Neural cell (in vitro differentiated cells): ENCODE data around the gene SYP. TPM values are rescaled to one million over a fixed set of nuclear protein-coding genes. Genes with fewer than 3 reads are reported as not detected.

Experiments used
- H2AFZ ChIP-seq: fragments of 200-600, 300-800 bp; sonication (generic), shearing (Covaris generic); 2 replicates; pipeline ENCODE4 v1.6.0; 2014; ENCODE audit warnings: low read depth, mild to moderate bottlenecking, antibody characterized with exemption, low read length, moderate library complexity
- H3F3A ChIP-seq: fragments of 200-600 bp; shearing (Covaris generic); 2 replicates; pipeline ENCODE4 v1.6.1; 2016; ENCODE audit warnings: mild to moderate bottlenecking, moderate library complexity, mixed read lengths, antibody characterized with exemption, low read length; ENCODE audit not compliant: insufficient read depth, poor library complexity, severe bottlenecking
- H3K27ac ChIP-seq: fragments of 200-600, 300-800 bp; sonication (generic), shearing (Covaris generic); 2 replicates; pipeline ENCODE4 v1.5.1; 2014; ENCODE audit warnings: mild to moderate bottlenecking, low read length, moderate library complexity
- H3K27me3 ChIP-seq: fragments of 300-800, 200-600 bp; sonication (generic), shearing (Covaris generic); 2 replicates; pipeline ENCODE4 v1.6.0; 2014; ENCODE audit warnings: mild to moderate bottlenecking, low read depth, low read length, moderate library complexity; ENCODE audit not compliant: insufficient read depth
- H3K36me3 ChIP-seq: fragments of 300-800, 200-600 bp; sonication (generic), shearing (Covaris generic); 2 replicates; pipeline ENCODE4 v1.5.1; 2014; ENCODE audit warnings: mild to moderate bottlenecking, antibody characterized with exemption, low read length, moderate library complexity; ENCODE audit not compliant: insufficient read depth
- H3K4me2 ChIP-seq: fragments of 300-800, 200-600 bp; sonication (generic), shearing (Covaris generic); 2 replicates; pipeline ENCODE4 v1.6.0; 2014; ENCODE audit warnings: mild to moderate bottlenecking, low read length
- H3K4me3 ChIP-seq: fragments of 300-800, 200-600 bp; sonication (generic), shearing (Covaris generic); 2 replicates; pipeline ENCODE4 v1.5.1; 2014; ENCODE audit warnings: mild to moderate bottlenecking, low read length, moderate library complexity
- H3K79me2 ChIP-seq: fragments of 200-600 bp; shearing (Covaris generic); replicated peaks from 2 replicates; pipeline ENCODE4 v1.6.0; 2014; ENCODE audit warnings: mild to moderate bottlenecking, low read length, moderate library complexity; ENCODE audit not compliant: insufficient read depth
- H3K9ac ChIP-seq: fragments of 300-800, 200-600 bp; sonication (generic), shearing (Covaris generic); 2 replicates; pipeline ENCODE4 v1.6.1; 2016; ENCODE audit warnings: mild to moderate bottlenecking, low read length, mixed read lengths
- H3K9me2 ChIP-seq: fragments of 200-600 bp; shearing (Covaris generic); 2 replicates; pipeline ENCODE4 v1.6.1; 2016; ENCODE audit warnings: mild to moderate bottlenecking, low read length, mixed read lengths; ENCODE audit not compliant: insufficient read depth
- H3K9me3 ChIP-seq: fragments of 200-600, 300-800 bp; sonication (generic), shearing (Covaris generic); 2 replicates; pipeline ENCODE4 v1.6.1; 2016; ENCODE audit warnings: mild to moderate bottlenecking, mixed run types, low read length, moderate library complexity, mixed read lengths
- H4K20me1 ChIP-seq: fragments of 200-600 bp; shearing (Covaris generic); 2 replicates; pipeline ENCODE4 v1.6.1; 2016; ENCODE audit warnings: mild to moderate bottlenecking, mixed run types; ENCODE audit not compliant: insufficient read depth
- EP300 ChIP-seq: fragments of 450-650 bp; conservative IDR thresholded peaks from 2 replicates; pipeline ENCODE4 v1.6.1; 2014; ENCODE audit warnings: antibody characterized with exemption, mild to moderate bottlenecking, moderate library complexity; ENCODE audit not compliant: poor library complexity, severe bottlenecking
- EZH2 ChIP-seq: fragments of 200-600, 300-800 bp; shearing (Covaris generic), sonication (generic); IDR thresholded peaks from 2 replicates; pipeline ENCODE4 v1.6.1; 2014; ENCODE audit warnings: antibody characterized with exemption, low read length, borderline replicate concordance, mild to moderate bottlenecking; ENCODE audit not compliant: insufficient read depth, poor library complexity, severe bottlenecking
- MXI1 ChIP-seq: fragments of 450-650 bp; conservative IDR thresholded peaks from 2 replicates; pipeline ENCODE4 v1.6.1; 2014; ENCODE audit warnings: antibody characterized with exemption, mild to moderate bottlenecking; ENCODE audit not compliant: poor library complexity, severe bottlenecking
- POLR2AphosphoS5 ChIP-seq: IDR thresholded peaks from 2 replicates; pipeline ENCODE4 v1.6.1; 2012
- RAD21 ChIP-seq: fragments of 450-650 bp; conservative IDR thresholded peaks from 2 replicates; pipeline ENCODE4 v1.6.1; 2014; ENCODE audit warnings: antibody characterized with exemption, mild to moderate bottlenecking, moderate library complexity
- REST ChIP-seq: IDR thresholded peaks from 2 replicates; pipeline ENCODE4 v1.6.1; 2012; ENCODE audit warnings: borderline replicate concordance
- SMC3 ChIP-seq: fragments of 450-650 bp; conservative IDR thresholded peaks from 2 replicates; pipeline ENCODE4 v1.6.1; 2014; ENCODE audit warnings: antibody characterized with exemption, mild to moderate bottlenecking, moderate library complexity; ENCODE audit not compliant: poor library complexity
- TAF1 ChIP-seq: IDR thresholded peaks from 2 replicates; pipeline ENCODE4 v1.6.1; 2012; ENCODE audit warnings: low read depth
- polyA plus RNA-seq: library from polyadenylated mRNA; depleted of rRNA; stranded (reverse); fragments of >200 nt; gene quantifications from 2 replicates; pipeline ENCODE4 v1.2.3, GENCODE V29; 2014
- TF ChIP-seq, protein P1 (sequence below): fragments of 450-650 bp; IDR thresholded peaks from 2 replicates; pipeline ENCODE4 v1.5.1; 2014; ENCODE audit warnings: antibody characterized with exemption, mild to moderate bottlenecking, moderate library complexity; ENCODE audit not compliant: poor library complexity, severe bottlenecking

The SYP gene
- polyA plus RNA-seq, 1 donor from 2014 or later = 240 TPM

GRCh38 chrX:49177873-49178480, 22.0 kb downstream of the SYP start:
- Histone ChIP-seq H2AFZ (no peak overlapping the region), H3K27ac (no peak overlapping the region), H3K27me3 (peaks cover 4% of the 10 kb centered on the region), H3K9ac (no peak overlapping the region), H3K4me2 (no peak overlapping the region), H3F3A (no peaks in the 10 kb centered on the region), H4K20me1 (no peaks in the 10 kb centered on the region), H3K79me2 (no peaks in the 10 kb centered on the region), H3K4me3 (no peak overlapping the region), H3K36me3 (no peaks in the 10 kb centered on the region), H3K9me2 (no peaks in the 10 kb centered on the region), H3K9me3 (no peaks in the 10 kb centered on the region)
- TF ChIP-seq EP300 (no peak), SMC3 (no peak), REST (no peak), TAF1 (no peak), RAD21 (no peak), POLR2AphosphoS5 (no peak), EZH2 (no peak), MXI1 (no peak)
- TF ChIP-seq, protein P1, sequence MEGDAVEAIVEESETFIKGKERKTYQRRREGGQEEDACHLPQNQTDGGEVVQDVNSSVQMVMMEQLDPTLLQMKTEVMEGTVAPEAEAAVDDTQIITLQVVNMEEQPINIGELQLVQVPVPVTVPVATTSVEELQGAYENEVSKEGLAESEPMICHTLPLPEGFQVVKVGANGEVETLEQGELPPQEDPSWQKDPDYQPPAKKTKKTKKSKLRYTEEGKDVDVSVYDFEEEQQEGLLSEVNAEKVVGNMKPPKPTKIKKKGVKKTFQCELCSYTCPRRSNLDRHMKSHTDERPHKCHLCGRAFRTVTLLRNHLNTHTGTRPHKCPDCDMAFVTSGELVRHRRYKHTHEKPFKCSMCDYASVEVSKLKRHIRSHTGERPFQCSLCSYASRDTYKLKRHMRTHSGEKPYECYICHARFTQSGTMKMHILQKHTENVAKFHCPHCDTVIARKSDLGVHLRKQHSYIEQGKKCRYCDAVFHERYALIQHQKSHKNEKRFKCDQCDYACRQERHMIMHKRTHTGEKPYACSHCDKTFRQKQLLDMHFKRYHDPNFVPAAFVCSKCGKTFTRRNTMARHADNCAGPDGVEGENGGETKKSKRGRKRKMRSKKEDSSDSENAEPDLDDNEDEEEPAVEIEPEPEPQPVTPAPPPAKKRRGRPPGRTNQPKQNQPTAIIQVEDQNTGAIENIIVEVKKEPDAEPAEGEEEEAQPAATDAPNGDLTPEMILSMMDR = no peak

DNA sequence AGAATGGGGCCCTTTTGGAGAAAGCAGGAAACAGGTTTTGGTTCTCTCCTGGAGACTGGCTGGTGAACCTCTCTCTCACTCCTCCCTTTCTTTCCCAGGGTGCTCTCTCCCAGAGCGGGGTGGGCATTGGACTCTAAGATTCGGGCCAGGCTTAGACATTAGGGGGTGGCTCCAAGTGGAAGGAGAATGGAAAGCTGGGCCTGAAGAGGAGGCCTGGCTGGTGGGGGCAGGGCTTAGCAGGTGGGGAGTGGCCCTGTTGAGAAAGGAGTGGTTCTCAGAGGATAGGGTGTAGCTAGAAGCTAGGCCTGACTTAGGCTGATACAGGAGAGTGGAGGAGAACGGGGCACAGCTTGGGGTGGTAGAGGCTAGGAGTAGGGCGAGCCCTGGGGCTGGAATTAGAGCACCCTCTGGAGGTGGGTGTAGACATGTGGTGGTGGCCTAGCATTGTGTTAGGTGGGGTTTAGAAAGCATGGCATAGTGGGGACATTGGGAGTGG, 22.6 kb downstream of the SYP start:
- H4K20me1 ChIP-seq = no peaks in the 10 kb centered on the region
- no peaks in the 10 kb centered on the region for H3F3A ChIP-seq
- H3K36me3 ChIP-seq = no peaks in the 10 kb centered on the region
- H3K27me3 ChIP-seq = peaks cover 10% of the 10 kb centered on the region
- H3K4me2 ChIP-seq = no peak overlapping the region
- no peak overlapping the region for H3K9ac ChIP-seq
- no peak overlapping the region for H3K27ac ChIP-seq
- H3K79me2 ChIP-seq = no peaks in the 10 kb centered on the region
- no peak overlapping the region for H2AFZ ChIP-seq
- no peak overlapping the region for H3K4me3 ChIP-seq
- no peaks in the 10 kb centered on the region for H3K9me3 ChIP-seq
- TF ChIP-seq REST = no peak
- no peak for TF ChIP-seq MXI1
- no peak for TF ChIP-seq RAD21
- no peak for TF ChIP-seq EZH2
- no peak for TF ChIP-seq TAF1
- TF ChIP-seq POLR2AphosphoS5 = no peak
- TF ChIP-seq, protein P1 = no peak
- TF ChIP-seq SMC3 = no peak
- TF ChIP-seq EP300 = no peak
- no peaks in the 10 kb centered on the region for H3K9me2 ChIP-seq
